WTC11 (cell line): ENCODE results near the gene PMS1. TPM values are rescaled to one million over a fixed set of nuclear protein-coding genes. Genes with fewer than 3 reads are reported as not detected.
A peak's percentile ranks its signal among the peaks of the same experiment; 100 is the strongest.

Experiments used
- ATAC-seq: fragments of 200-7000 bp; cut with Tn5 transposase; 2 replicates; pipeline ENCODE4 v1.10.0; 2021; ENCODE audit warnings: mild to moderate bottlenecking, moderate library complexity
- CTCF ChIA-PET: fragments of 300-600 bp; sonication (Branson Sonifier 250); formaldehyde crosslinking; loops from one replicate; lab custom pipeline; 2021; ENCODE audit warnings: antibody characterized with exemption; lab: Charles Lee
- POLR2A ChIA-PET: fragments of 350-600 bp; sonication (Branson Sonifier 250); formaldehyde crosslinking; loops from one replicate; lab custom pipeline; 2021; ENCODE audit warnings: antibody characterized with exemption; lab: Charles Lee
- DNase-seq: peaks from one replicate; pipeline ENCODE4 v3.0.0; 2021; ENCODE audit warnings: low spot score
- H3K27ac Mint-ChIP-seq: 2 replicates; pipeline ENCODE4 v1.8.0; 2021; ENCODE audit warnings: mixed read lengths
- H3K27me3 Mint-ChIP-seq: 2 replicates; pipeline ENCODE4 v1.8.0; 2021; ENCODE audit warnings: low read depth, mild to moderate bottlenecking, moderate library complexity, mixed read lengths
- H3K36me3 Mint-ChIP-seq: 2 replicates; pipeline ENCODE4 v1.8.0; 2021; ENCODE audit warnings: mixed read lengths
- H3K4me1 Mint-ChIP-seq: 2 replicates; pipeline ENCODE4 v1.8.0; 2022; ENCODE audit warnings: mixed read lengths
- H3K4me3 Mint-ChIP-seq: 2 replicates; pipeline ENCODE4 v1.8.0; 2021; ENCODE audit warnings: mild to moderate bottlenecking, moderate library complexity, mixed read lengths
- H3K9me3 Mint-ChIP-seq: 2 replicates; pipeline ENCODE4 v1.8.0; 2021; ENCODE audit warnings: mixed read lengths
- AFF4 ChIP-seq: sonication (generic); formaldehyde crosslinking; IDR thresholded peaks from 2 replicates; pipeline ENCODE4 v1.8.1; 2023; ENCODE audit warnings: mild to moderate bottlenecking, missing genetic modification reagents, borderline replicate concordance
- ARID4B ChIP-seq: sonication (generic); formaldehyde crosslinking; IDR thresholded peaks from 2 replicates; pipeline ENCODE4 v1.8.0; 2023; ENCODE audit warnings: missing genetic modification reagents, mild to moderate bottlenecking, borderline replicate concordance
- ATF1 ChIP-seq: sonication (generic); formaldehyde crosslinking; IDR thresholded peaks from 2 replicates; pipeline ENCODE4 v1.8.1; 2023; ENCODE audit warnings: mild to moderate bottlenecking, moderate library complexity, missing genetic modification reagents
- CREB1 ChIP-seq: sonication (generic); formaldehyde crosslinking; IDR thresholded peaks from 2 replicates; pipeline ENCODE4 v1.8.0; 2023; ENCODE audit warnings: mild to moderate bottlenecking, missing genetic modification reagents
- CREM ChIP-seq: sonication (generic); formaldehyde crosslinking; IDR thresholded peaks from 2 replicates; pipeline ENCODE4 v1.8.1; 2022; ENCODE audit warnings: mild to moderate bottlenecking, missing genetic modification reagents, moderate library complexity
- E2F4 ChIP-seq: sonication (generic); formaldehyde crosslinking; IDR thresholded peaks from 2 replicates; pipeline ENCODE4 v1.8.1; 2022; ENCODE audit warnings: low read depth, mild to moderate bottlenecking, moderate library complexity, missing genetic modification reagents, borderline replicate concordance
- E2F5 ChIP-seq: sonication (generic); formaldehyde crosslinking; IDR thresholded peaks from 2 replicates; pipeline ENCODE4 v1.8.1; 2022; ENCODE audit warnings: mild to moderate bottlenecking, moderate library complexity, missing genetic modification reagents
- ERG ChIP-seq: fragments of 250-450 bp; sonication (Bioruptor Pico); IDR thresholded peaks from 2 replicates; pipeline ENCODE4 v1.8.0; 2021; ENCODE audit warnings: mild to moderate bottlenecking
- ESRRA ChIP-seq: sonication (generic); formaldehyde crosslinking; IDR thresholded peaks from 2 replicates; pipeline ENCODE4 v1.8.1; 2022; ENCODE audit warnings: mild to moderate bottlenecking, missing genetic modification reagents, borderline replicate concordance
- FOXP4 ChIP-seq: sonication (generic); formaldehyde crosslinking; IDR thresholded peaks from 2 replicates; pipeline ENCODE4 v1.8.0; 2022; ENCODE audit warnings: mild to moderate bottlenecking, missing genetic modification reagents
- HMGA2 ChIP-seq: fragments of 250-450 bp; sonication (Bioruptor Pico); IDR thresholded peaks from 2 replicates; pipeline ENCODE4 v1.4.0; 2021; ENCODE audit warnings: mild to moderate bottlenecking, moderate library complexity
- IRF1 ChIP-seq: sonication (generic); formaldehyde crosslinking; IDR thresholded peaks from 2 replicates; pipeline ENCODE4 v1.8.0; 2023; ENCODE audit warnings: missing genetic modification reagents
- NFE2L1 ChIP-seq: sonication (generic); formaldehyde crosslinking; IDR thresholded peaks from 2 replicates; pipeline ENCODE4 v1.8.1; 2023; ENCODE audit warnings: missing genetic modification reagents
- NR1H2 ChIP-seq: sonication (generic); formaldehyde crosslinking; IDR thresholded peaks from 2 replicates; pipeline ENCODE4 v1.9.0; 2021; ENCODE audit warnings: mild to moderate bottlenecking, moderate library complexity, missing genetic modification reagents
- PREB ChIP-seq: sonication (generic); formaldehyde crosslinking; IDR thresholded peaks from 2 replicates; pipeline ENCODE4 v1.8.1; 2022; ENCODE audit warnings: mild to moderate bottlenecking, missing genetic modification reagents, moderate library complexity, borderline replicate concordance
- PRRX2 ChIP-seq: fragments of 250-450 bp; sonication (Bioruptor Pico); IDR thresholded peaks from 2 replicates; pipeline ENCODE4 v1.8.0; 2021; ENCODE audit warnings: mild to moderate bottlenecking
- RORB ChIP-seq: fragments of 250-450 bp; sonication (Bioruptor Pico); IDR thresholded peaks from 2 replicates; pipeline ENCODE4 v1.9.0; 2021; ENCODE audit warnings: mild to moderate bottlenecking
- TP53 ChIP-seq: sonication (generic); formaldehyde crosslinking; IDR thresholded peaks from 2 replicates; pipeline ENCODE4 v1.8.1; 2023; ENCODE audit warnings: mild to moderate bottlenecking, missing genetic modification reagents
- total RNA-seq: library from RNA; stranded (reverse); gene quantifications from 3 replicates; pipeline ENCODE4 v1.2.3, GENCODE V29; 2021

The PMS1 gene
- total RNA-seq, 1 experiment from 2014 or later, result 49.8 TPM

- TF ChIP-seq CREB1 (CRISPR knock-in tag) (no peak), AFF4 (CRISPR knock-in tag) (no peak)
- TF ChIP-seq, all 79 proteins: peak for 0
Measured at GRCh38 chr2:189880429-189880828, 96.2 kb downstream of the PMS1 start (continued).

GRCh38 chr2:189880832-189881492 is 96.7 kb downstream of the PMS1 start:
- H3K27ac Mint-ChIP-seq, result peak overlapping the region; percentile 61
- POLR2A ChIA-PET, result no interaction called here
- ATAC-seq, result no peak
- TF ChIP-seq FOXP4, result no peak
- TF ChIP-seq ARID4B, result no peak
- no peak for TF ChIP-seq E2F5 (CRISPR knock-in tag)
- TF ChIP-seq ATF1 (CRISPR knock-in tag), result no peak
- no peak for TF ChIP-seq CREM
- TF ChIP-seq PRRX2, result no peak
- no peak for TF ChIP-seq E2F4 (CRISPR knock-in tag)
- no peak for TF ChIP-seq HMGA2
- TF ChIP-seq, all 79 proteins: peak for 0
- CTCF ChIA-PET, result no interaction called here
- H3K4me1 Mint-ChIP-seq, result peaks cover 12% of the 10 kb centered on the region
- no peak for DNase-seq
- H3K4me3 Mint-ChIP-seq, result no peak overlapping the region
- H3K9me3 Mint-ChIP-seq, result no peaks in the 10 kb centered on the region
- H3K27me3 Mint-ChIP-seq, result no peaks in the 10 kb centered on the region
- H3K36me3 Mint-ChIP-seq, result peaks cover 13% of the 10 kb centered on the region

- ChIA-PET CTCF (no interaction called here), POLR2A (no interaction called here)
- no peak for ATAC-seq
- Mint-ChIP-seq H3K27ac (no peak overlapping the region), H3K9me3 (peaks cover 15% of the 10 kb centered on the region), H3K4me3 (no peak overlapping the region), H3K36me3 (no peaks in the 10 kb centered on the region), H3K4me1 (peaks cover 8% of the 10 kb centered on the region), H3K27me3 (peaks cover 2% of the 10 kb centered on the region; the same call in 1 of the 2 replicates)
- no peak for DNase-seq
- TF ChIP-seq ESRRA (no peak), HMGA2 (no peak), TP53 (no peak), IRF1 (CRISPR knock-in tag) (no peak), NFE2L1 (no peak), PREB (CRISPR knock-in tag) (no peak), RORB (CRISPR knock-in tag) (no peak), ERG (CRISPR knock-in tag) (no peak), NR1H2 (CRISPR knock-in tag) (no peak)
Measured at GRCh38 chr2:189885368-189885767, 101.1 kb downstream of the PMS1 start.
